Activated CD4-positive, alpha-beta T cell treated with anti-CD3 and anti-CD28 coated beads, Interleukin-2, amount 50 U/mL, for 48 hours (primary cell): ENCODE results near the gene LIPN.
A peak's percentile ranks its signal among the peaks of the same experiment; 100 is the strongest.

Experiments
- DNase-seq, 2 experiments: peaks; one replicate each; pipeline ENCODE4 v3.0.0-alpha.2; 2020

Gene LIPN

DNA sequence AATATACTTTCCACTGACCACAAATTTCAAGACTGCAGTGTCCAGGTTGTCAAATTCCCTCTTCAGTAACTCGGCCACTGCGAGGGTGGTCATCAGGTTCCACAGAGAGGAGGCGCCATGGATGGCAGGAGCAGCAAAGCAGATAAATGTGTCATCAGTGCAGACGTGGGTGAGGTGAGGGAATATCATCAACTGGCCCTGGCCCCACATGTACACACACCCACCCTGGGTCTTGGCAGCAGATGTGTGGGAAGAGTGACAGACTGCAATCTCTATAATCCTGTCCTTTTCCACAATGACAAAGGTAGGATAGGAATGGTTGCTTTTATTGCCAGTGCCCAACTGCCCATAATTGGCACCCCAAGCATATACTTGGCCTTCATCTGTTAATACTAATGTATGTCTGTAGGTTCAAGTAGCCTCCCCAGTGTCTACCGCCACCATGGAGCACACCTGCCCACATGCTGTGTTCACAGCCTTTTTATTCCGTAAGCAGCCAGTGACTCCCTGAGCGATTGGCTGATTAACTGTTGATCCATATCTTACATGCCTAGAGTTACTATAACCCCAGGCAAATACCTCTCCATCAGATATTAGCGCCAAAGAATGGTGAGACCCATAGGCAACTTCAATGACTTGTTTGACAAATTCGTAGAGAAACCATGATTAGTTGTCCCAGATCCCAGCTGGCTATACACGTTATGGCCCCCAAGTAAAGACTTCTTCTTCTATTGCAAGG, 26.4 kb downstream of the LIPN start:
- DNase-seq, result no peak

GRCh38 chr10:88787463-88787862, 27.6 kb downstream of the LIPN start:
- DNase-seq, result no peak

GRCh38 chr10:88788924-88789323, 29.1 kb downstream of the LIPN start:
- no peak for DNase-seq

GRCh38 chr10:88791924-88792323, 32.1 kb downstream of the LIPN start:
- peak; percentile 13 to 22 for DNase-seq

DNA sequence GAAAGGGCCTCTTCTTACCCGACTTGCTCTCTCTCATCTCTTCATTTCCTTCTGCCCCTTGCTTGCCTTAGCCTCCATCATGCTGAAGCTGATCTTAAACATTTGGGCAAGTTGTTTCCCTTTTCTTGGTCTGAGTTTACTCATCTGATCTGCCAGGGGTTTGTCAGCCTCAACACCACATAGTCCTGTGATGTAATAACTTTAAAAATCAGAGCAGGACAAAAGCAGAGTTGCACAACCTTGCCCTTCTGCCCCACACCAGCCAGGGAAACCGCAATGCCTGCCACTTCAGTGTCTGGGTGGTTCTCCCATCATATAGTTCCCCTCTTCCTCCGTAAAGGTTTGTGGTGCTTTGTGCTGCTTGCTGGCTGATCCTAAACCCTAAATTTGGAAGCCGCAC, 32.8 kb downstream of the LIPN start:
- DNase-seq, result no peak

DNA sequence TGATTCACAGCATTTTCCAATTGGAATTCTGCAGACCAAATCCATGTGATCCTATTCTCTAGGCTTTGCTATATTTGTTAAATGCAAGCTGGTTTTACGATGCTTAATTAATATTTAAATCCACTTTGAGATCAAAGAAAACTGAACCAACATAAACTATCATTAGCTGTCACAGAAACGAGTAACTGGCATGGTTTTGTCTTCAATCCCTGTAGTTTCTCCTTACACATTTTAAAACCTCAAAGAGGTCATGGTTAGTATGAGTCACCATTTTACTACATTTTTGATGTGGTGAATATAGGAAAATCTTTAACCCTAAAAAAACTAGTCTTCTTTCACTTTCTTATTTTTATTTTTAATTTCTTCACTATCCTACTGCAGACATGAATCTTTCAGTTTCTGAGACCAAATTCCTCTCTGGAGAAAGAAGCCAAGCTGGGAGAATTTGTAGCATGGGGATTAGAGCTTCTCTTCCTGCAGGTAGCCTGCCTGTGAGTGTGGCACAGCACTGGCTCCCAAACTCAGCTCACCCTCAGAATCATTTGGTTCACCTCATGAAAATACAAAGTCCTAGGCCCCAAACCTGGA, 34.0 kb downstream of the LIPN start:
- no peak for DNase-seq

DNA sequence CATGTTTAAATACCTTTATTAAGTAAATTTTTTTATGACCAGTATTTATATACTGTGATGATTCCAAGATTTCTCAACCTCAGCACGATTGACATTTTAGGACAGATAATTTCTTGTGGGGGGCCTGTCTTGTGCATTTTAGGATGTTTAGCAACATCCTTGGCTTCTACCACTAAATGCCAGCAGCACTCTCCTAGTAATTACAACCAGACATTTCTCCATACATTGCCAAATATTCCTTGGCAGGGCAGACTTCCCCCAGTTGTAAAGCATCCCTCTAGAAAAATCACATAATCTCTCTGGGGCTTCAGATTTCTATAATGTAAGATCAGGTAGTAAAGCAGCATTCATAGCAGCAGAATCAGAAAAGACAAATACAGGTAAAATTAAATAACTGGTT, 34.9 kb downstream of the LIPN start:
- no peak for DNase-seq

DNA sequence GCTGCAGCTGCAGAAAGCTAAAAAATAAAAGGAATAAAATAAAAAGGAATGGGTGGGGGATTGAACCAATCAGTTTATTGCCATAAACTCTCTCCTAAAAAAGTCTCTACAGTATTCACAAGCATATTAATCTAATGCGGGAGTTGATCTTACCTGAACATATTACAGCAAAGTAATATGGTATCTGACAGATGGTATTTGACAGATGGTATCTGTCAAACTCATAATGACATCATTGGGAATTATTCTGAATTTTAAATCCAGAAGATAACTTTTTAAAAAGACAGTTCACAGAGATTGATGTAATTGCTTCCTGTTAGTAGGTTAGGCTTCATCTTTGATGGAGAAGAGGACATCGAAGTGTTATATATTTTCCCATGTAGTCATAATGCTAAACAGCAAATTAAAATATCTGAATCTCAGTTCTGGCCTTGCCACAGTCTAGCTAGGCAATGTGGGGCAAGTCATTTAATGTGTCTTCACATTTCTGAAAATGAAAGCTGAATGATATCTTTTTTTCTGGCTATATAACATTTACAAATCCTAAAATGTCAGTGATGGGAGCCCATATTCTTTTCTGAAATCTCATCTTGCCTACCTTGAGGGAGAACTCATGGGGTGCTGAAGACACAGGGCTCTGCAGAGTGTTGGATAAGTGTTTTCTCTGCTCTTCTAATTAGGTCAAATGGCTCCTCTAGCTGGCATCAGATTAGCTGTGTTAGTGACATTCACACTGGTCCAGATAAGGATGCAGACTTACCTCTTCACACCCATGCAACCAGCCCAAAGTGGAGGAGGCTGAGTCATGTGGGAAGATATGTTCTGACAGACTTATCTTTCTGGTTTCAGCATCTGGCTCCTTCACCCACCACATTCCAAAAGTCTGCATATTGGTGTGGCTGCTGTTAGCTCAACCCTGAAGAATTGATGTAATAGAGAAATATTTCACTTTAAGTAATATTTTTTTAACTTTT, 40.6 kb downstream of the LIPN start:
- DNase-seq, result peak; percentile 36 to 49

DNA sequence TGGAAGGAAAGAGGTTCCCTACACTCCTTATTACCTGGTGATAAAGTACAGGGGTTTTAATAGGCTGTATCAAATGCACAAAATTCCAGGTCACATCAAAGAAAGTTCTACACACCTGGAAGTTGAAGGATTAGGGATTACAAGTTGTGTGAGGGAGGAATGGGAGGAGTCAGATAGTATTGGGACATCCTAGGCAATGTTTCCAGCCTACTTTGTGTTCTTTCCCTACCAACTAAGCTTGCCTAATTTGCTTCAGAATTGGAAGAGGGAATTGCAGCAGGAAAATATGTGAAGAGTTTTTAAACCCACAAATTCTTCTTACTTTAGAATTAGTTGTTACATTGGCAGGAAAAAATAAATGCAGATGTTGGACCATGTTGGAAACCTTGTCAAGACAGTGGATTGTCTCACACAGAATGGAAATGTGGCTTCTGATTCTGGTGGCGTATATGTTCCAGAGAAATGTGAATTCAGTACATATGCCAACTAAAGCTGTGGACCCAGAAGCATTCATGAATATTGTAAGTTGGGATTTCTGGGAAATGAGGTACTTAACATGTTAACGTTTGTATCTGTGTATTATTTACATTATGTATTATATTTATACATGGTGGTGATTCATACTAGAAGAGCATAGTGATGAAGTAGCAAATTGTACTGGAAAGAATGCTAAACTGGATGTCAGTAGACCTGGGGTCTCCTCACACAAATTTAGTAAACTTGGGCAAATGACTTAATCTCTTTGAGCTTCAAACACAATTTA, 42.9 kb downstream of the LIPN start, which contains the start of gene LIPM:
LIPM (plus strand) TSS at position 208 of the 763 bp plus-strand sequence; CDS start at position 375, 167 bp downstream.
- DNase-seq, result no peak

DNA sequence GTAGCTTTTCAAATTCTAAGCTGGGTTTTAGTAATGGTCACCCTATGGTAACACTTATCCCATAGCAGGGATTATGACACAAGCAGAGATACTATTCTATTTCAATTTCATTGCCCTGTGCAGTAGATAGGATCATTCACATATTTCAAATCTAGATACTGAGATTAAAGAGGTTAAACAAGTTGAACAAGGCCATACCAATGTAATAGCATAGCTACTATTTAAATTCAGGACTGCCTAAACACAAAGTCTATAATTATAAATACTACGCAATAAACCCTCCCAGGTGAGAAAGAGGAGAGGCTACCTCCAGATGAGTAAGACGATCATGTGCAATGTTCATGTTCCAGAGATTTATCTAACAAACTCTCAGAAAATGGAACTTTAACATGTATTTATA, 43.8 kb downstream of the LIPN start:
- no peak for DNase-seq

- DNase-seq, result no peak
Measured at GRCh38 chr10:88804083-88804812, 44.4 kb downstream of the LIPN start.

GRCh38 chr10:88805361-88805760, 45.5 kb downstream of the LIPN start:
- no peak for DNase-seq

- no peak for DNase-seq
Measured at GRCh38 chr10:88805924-88806323, 46.1 kb downstream of the LIPN start.

DNA sequence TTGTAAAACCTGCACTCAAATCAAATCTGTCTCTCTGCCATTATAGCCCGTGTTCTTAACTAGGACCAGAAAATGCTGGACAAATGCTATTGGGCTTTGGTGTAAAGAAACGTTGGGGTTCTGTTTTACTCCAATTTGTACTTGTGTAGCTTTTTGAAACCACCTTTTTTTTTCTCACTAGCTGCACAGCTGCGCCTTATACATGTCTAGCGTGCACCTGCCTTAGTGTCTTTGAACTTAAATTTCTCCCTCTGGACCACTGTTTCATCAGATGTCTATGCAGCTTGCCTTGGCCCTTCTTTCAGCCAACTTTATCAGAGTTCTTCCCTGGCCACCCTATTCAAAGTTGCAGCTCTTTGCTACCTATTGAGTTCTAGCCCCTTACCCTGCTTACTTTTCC, 49.8 kb downstream of the LIPN start:
- no peak for DNase-seq

- DNase-seq, result peak; percentile 13 to 21
Measured at GRCh38 chr10:88810196-88810961, 50.6 kb downstream of the LIPN start.

GRCh38 chr10:88813200-88813599, 53.4 kb downstream of the LIPN start:
- DNase-seq, result no peak

DNA sequence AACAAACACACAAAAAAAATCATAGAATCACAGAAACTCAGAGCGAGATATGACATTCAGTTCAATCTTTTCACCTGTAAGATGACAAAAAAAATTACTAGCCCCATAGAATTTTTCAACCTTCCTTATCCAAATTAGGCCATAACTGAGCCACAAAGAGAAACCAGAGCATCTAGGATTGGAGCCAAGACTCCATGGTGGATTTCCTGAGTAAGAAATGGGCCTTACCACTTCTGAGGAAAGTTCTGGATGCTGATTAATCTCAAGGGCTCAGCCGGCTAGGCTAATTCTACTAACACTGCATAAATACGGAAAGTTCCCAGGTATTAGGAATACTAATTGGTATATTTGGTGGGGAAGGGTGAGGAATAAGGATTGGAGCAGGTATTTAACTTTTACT, 59.5 kb downstream of the LIPN start:
- DNase-seq, result no peak

GRCh38 chr10:88820748-88821401, 61.1 kb downstream of the LIPN start:
- no peak for DNase-seq

DNA sequence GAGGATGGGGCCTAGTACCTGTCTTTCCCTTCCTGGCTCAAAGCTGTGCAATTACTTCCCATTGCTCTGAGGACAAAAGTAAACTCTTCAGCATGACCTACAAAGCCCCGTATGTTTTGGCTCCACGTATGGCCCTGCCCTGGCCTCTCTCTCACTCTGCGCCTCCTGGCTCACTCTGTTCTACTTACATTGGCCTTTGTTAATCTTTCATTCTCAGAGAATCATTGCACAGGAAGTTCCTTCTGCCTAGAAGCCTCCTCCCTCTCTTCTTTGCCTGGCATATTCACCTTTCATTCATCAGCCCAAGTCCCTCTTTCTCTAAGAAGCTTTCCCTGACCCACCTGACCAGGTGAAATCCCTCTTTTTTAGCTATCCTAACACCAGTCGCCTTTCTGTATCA, 66.6 kb downstream of the LIPN start:
- DNase-seq, result no peak

- no peak for DNase-seq
Measured at GRCh38 chr10:88827671-88828070, 67.9 kb downstream of the LIPN start.

DNA sequence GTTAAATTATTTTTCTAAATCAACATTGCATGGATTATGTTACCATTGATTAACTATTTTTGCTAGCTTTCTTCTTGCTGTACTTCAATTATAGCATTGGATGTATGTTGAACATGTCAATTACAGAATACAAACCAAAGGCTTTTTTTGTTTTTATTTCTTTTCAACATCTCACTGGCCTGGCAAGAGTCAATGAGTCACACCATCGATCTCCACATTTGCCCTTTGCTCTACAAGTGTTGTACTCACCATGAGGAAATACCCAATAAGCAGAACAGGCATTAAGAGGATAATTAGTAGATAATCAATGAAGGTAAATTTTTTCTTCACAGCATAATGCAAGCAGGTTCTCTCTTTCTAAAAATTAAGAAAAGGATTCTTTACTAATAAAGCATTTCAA, 68.5 kb downstream of the LIPN start:
- no peak for DNase-seq
